Stimulated activated CD4-positive, alpha-beta T cell treated with anti-CD3 and anti-CD28 coated beads, Interleukin-2, amount 100 ng/mL, for 4 hours (primary cell): ENCODE results near the gene ERVMER34-1.
A peak's percentile ranks its signal among the peaks of the same experiment; 100 is the strongest.

Source experiments
- DNase-seq: peaks from one replicate; pipeline ENCODE4 v3.0.0-alpha.2; 2020; ENCODE audit warnings: low read depth

ERVMER34-1 gene

GRCh38 chr4:52750819-52751486 lies at the start of gene ERVMER34-1:
ERVMER34-1 (minus strand) TSS chr4:52751425; CDS start chr4:52745520, 5,905 bp downstream.
- no peak for DNase-seq

- no peak for DNase-seq
These were observed 48.6 kb upstream of the ERVMER34-1 start for GRCh38 chr4:52799813-52800212.

DNA sequence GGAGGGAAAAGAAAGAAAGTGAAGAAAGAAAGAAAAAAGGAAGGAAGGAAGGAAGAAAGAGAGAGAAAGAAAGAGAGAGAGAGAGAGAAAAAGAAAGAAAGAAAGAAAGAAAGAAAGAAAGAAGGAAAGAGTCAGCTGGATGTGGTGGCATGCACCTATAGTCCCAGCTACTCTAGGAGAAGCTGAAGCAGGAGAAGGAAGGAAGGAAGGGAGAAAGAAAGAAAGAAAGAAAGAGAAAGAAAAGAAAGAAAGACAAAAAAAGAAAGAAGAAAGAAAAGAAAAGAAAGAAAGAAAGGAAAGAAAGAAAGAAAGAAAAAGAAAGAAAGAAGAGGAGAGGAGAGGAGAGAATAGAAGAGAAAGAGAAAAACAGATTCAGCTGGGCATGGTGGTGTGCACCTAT lies 44.3 kb upstream of the ERVMER34-1 start:
- DNase-seq: no peak

DNA sequence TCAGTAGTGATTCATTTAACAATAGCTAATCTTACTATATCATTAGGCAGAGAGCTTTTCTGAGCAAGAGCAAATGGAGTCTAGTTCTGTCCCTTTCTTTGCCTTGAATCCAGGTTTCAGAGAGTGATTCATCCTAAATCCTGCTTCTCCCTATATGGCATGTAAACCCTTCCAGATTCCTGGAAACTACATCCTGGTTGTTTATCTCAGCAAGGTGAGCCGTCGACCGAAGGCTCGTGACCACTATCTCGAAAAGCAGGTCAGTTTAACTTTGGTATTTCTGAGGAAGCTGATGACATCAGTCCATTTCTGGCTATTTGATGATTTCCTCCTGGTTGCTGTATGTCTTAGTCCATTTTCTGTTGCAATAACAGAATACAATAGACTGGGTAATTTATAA lies 40.7 kb upstream of the ERVMER34-1 start:
- DNase-seq: no peak

- DNase-seq: no peak
These were observed 38.5 kb upstream of the ERVMER34-1 start for GRCh38 chr4:52789774-52790173.

DNA sequence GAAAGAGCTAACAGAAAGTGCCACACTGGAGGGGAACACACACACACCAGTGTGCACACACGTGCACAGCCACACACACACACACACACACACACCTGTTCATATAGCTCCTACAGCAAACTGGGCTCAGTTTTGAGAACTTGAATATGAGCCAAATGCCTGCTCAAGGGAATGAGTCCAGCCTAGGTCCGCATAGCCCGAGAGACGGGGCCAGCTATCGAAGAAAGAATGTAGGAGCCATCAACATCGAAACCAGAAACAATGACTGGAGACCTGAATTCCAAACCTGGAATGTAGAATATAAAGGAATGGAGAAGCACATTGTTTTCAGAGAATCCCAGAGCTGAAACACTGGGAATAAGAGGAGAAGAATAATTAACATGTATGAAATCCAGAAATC lies 37.6 kb upstream of the ERVMER34-1 start:
- no peak for DNase-seq

GRCh38 chr4:52783069-52783468 lies 31.8 kb upstream of the ERVMER34-1 start:
- no peak for DNase-seq

GRCh38 chr4:52780617-52781354 lies 29.6 kb upstream of the ERVMER34-1 start:
- no peak for DNase-seq

GRCh38 chr4:52780206-52780605 lies 29.0 kb upstream of the ERVMER34-1 start:
- DNase-seq: no peak

DNA sequence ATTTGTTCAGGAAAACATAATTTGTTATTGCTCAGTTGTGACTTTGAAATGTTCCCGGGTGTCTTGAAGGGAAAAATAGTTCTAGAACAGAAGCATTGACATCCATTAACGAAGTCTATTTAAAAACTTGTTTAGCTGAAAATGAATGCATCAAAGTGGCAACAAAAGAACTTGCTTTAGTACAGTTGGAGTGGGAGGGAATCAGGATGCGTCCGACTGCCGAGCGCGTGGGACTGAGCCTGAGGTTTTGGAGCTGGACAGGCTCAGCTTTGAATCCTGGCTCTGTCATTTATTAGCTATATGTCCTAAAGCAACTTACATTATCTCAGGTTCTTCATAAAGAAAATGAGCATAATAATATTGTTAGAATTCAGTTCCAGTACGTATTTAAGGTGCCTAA lies 9.0 kb upstream of the ERVMER34-1 start:
- DNase-seq: no peak

DNA sequence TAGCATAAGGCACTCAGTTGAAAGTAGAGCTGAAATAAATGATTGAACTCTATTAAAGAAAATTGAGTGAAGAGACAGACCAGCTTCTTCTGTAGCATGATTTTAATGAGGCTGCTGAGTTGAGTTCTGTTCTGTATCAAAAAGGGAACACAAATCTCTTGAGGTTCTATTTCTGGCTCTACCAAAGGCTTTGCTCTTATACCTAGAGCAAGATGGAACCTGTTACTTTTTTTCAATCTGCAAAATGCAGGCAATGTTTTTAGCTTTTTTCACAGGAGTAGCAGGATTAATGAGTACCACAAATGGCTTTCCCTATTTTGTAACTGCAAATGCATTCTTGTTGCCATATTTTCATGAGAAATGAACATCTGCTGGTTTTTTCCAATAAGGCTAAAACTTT lies 4.2 kb upstream of the ERVMER34-1 start:
- no peak for DNase-seq

DNA sequence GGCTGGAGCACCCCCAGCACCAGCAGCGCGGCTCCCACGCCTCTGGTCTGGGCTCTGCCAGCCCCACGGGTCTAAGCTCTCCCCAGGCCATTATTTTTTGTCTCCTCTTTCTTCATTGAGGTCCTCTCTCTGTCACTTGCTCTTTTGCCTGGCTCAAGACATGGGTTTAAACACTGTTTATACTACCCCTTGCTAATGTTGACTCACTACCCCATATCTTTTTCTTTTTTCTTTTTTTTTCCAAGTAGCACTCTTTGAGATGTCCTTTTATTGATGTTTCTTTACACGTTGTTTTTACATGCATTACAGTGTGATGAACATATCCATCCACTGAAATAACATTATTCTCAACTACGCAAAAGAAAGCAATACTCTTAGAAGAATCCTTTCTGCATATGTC lies 1.7 kb upstream of the ERVMER34-1 start:
- DNase-seq: no peak

- DNase-seq: no peak
These were observed 274 bp upstream of the ERVMER34-1 start for GRCh38 chr4:52751487-52751911.

DNA sequence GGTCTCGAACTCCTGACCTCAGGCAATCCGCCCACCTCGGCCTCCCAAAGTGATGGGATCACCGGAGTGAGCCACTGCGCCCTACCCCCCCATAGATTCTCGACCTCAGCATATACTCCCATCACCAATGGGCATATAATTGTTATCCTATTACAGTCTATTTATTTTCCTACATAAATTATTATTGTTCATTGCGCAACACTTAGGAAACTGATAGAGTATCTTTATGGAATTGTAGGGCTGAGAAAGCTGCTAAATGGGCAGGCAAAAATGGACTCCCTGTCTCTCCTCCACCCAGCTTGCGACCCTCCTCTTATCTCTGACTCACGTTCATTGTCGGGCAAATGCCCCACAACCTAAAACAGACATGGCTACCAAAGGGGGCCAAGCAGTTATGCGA lies 1.0 kb downstream of the ERVMER34-1 start:
- DNase-seq: no peak

- DNase-seq: no peak
These were observed 2.8 kb downstream of the ERVMER34-1 start for GRCh38 chr4:52748432-52748831.

DNA sequence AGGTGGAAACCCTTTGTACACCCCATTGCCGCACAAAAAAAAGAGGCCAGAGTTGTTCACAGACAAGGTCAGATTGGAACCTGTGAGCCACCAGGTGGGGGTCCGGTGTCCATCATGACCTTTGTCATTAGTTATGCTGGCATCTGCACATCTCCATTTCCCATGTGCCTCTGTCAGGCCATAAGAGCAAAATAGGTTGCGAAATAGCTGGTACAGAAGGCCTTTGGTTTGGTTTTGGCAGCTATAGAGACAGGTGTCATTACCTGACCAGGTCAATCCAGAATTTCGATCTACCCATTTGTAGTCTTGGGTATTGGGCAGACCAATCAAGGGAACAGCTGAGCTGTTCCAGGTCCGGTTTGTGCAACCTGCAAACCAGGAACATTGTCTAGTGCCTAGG lies 6.6 kb downstream of the ERVMER34-1 start:
- no peak for DNase-seq

GRCh38 chr4:52743444-52744019 lies 7.7 kb downstream of the ERVMER34-1 start:
- DNase-seq: no peak

GRCh38 chr4:52729586-52729985 lies 21.6 kb downstream of the ERVMER34-1 start:
- no peak for DNase-seq

GRCh38 chr4:52728691-52729240 lies 22.5 kb downstream of the ERVMER34-1 start:
- DNase-seq: no peak

GRCh38 chr4:52726826-52727580 lies 24.2 kb downstream of the ERVMER34-1 start:
- DNase-seq: no peak

GRCh38 chr4:52721968-52722815 lies 29.0 kb downstream of the ERVMER34-1 start:
- DNase-seq: peak; percentile 86
